Breast epithelium (tissue), 3 donors: Measurements from ENCODE around the gene CHPF.

Experiments used
- POLR2AphosphoS5 ChIP-seq, 3 donors: sonication (generic); formaldehyde crosslinking; IDR thresholded peaks; one replicate each; pipeline ENCODE4 v1.6.1; 2017; ENCODE audit warnings: antibody characterized with exemption in 3 of 3
- TF ChIP-seq, protein P1 (sequence below), 3 donors: fragments of 450-650 bp; IDR thresholded peaks; one replicate each; pipeline ENCODE4 v1.5.1; 2016 to 2017; ENCODE audit warnings: antibody characterized with exemption in 3 of 3, mild to moderate bottlenecking in 3 of 3, moderate library complexity in 3 of 3

DNA sequence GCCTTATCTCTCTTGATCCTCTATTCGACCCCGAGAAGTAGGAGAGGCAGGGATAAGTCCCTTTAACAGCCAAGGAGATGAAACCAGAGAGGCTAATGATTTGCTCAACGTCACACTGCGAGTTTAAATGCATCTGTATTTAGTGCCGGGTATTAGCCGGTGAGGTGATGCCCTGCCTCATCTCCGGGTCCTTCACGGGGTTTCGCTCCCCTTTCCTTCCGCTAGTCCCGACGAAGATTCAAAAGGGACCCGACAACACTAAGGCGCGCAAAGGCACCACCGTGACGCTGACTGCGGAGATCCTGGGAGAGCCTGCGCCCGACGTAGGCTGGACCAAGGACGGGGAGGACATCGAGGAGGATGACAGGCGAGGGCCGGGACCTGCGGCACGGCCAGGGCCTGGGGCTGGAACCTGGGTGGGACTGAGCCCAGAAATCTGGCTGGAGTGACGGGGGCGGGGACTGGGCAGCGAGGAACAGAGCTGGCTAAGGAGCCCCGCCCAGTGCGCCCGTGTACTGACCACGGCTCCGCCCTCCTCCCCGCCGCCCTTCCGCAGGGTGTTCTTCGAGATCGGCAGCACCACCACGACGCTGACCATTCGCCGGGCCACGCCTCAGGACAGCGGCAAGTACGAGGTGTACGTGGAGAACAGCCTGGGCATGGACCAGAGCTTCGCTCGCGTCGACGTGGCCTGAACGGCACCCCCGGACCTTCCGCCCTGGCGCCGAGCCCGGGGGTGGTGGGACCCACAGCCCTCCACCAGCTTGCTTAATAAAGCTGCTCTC lies 45.9 kb downstream of the CHPF start:
- TF ChIP-seq, protein P1, sequence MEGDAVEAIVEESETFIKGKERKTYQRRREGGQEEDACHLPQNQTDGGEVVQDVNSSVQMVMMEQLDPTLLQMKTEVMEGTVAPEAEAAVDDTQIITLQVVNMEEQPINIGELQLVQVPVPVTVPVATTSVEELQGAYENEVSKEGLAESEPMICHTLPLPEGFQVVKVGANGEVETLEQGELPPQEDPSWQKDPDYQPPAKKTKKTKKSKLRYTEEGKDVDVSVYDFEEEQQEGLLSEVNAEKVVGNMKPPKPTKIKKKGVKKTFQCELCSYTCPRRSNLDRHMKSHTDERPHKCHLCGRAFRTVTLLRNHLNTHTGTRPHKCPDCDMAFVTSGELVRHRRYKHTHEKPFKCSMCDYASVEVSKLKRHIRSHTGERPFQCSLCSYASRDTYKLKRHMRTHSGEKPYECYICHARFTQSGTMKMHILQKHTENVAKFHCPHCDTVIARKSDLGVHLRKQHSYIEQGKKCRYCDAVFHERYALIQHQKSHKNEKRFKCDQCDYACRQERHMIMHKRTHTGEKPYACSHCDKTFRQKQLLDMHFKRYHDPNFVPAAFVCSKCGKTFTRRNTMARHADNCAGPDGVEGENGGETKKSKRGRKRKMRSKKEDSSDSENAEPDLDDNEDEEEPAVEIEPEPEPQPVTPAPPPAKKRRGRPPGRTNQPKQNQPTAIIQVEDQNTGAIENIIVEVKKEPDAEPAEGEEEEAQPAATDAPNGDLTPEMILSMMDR (IDR thresholded peaks at IDR 0.05), result no peak
- TF ChIP-seq POLR2AphosphoS5 (IDR thresholded peaks at IDR 0.05), result no peak
